HepG2 (cell line): ENCODE data around the gene ZNF816. TPM values are rescaled to one million over a fixed set of nuclear protein-coding genes. Genes with fewer than 3 reads are reported as not detected.

Experiments used
- ATAC-seq: fragments of 200-7000 bp; cut with Tn5 transposase; 3 replicates; pipeline ENCODE4 v1.9.1; 2020; ENCODE audit warnings: mild to moderate bottlenecking, moderate library complexity
- BruUV-seq: library from RNA; stranded (reverse); fragments of 400-500 nt; replicated peaks from 2 replicates; lab custom pipeline; 2021; lab: Mats Ljungman, UMichigan
- CTCF ChIA-PET: fragments of 300-600 bp; formaldehyde crosslinking; extraction: SDS; loops from one replicate; lab custom pipeline; 2021; ENCODE audit warnings: low total read pairs, inconsistent platforms, low intra/inter-chr PET ratio; lab: Yijun Ruan, JAX
- POLR2A ChIA-PET: fragments of 350-600 bp; sonication (Branson Sonifier 250); formaldehyde crosslinking; loops from one replicate; lab custom pipeline; 2020; ENCODE audit warnings: antibody characterized with exemption, inconsistent platforms; lab: Yijun Ruan, JAX
- DNase-seq: peaks from one replicate; pipeline ENCODE4 v3.0.0-alpha.2; 2015; ENCODE audit warnings: low spot score
- FAIRE-seq: peaks from 3 replicates; lab custom pipeline; 2011; peaks lifted over from hg19 to GRCh38; lab: Jason Lieb, UNC
- H2AFZ ChIP-seq: one replicate; pipeline ENCODE4 v1.6.1; 2011; ENCODE audit warnings: low read length, inconsistent platforms
- H3K27ac ChIP-seq: fragments of 300-600 bp; 3 replicates; pipeline ENCODE4 v1.8.0; 2011; ENCODE audit warnings: mixed run types, mild to moderate bottlenecking, mixed read lengths, low read length, inconsistent platforms; ENCODE audit not compliant: insufficient read depth; ENCODE audit errors: extremely low read length
- H3K27me3 ChIP-seq, 2 experiments: fragments of 200-600 bp in 1 of 2; 2 replicates in 1 of 2; 3 replicates in 1 of 2; pipeline versions ENCODE4 v1.6.0 to v1.8.0; 2011; ENCODE audit warnings: low read length in 2 of 2, mild to moderate bottlenecking in 2 of 2, moderate library complexity in 2 of 2, inconsistent platforms in 1 of 2; ENCODE audit not compliant: insufficient read depth in 2 of 2, control insufficient read depth in 1 of 2
- H3K36me3 ChIP-seq, 2 experiments: fragments of 200-600 bp in 1 of 2; replicated peaks in 1 of 2; 2 replicates in 1 of 2; 3 replicates in 1 of 2; pipeline versions ENCODE4 v1.5.1 to v1.8.0; 2011; ENCODE audit warnings: low read length in 2 of 2, inconsistent platforms in 1 of 2; ENCODE audit not compliant: insufficient read depth in 2 of 2, control insufficient read depth in 1 of 2
- H3K4me1 ChIP-seq: 2 replicates; pipeline ENCODE4 v1.5.1; 2012; ENCODE audit warnings: low read length, inconsistent platforms; ENCODE audit not compliant: insufficient read depth
- H3K4me2 ChIP-seq: 2 replicates; pipeline ENCODE4 v1.6.0; 2011; ENCODE audit warnings: low read depth, low read length, inconsistent platforms
- H3K4me3 ChIP-seq, 3 experiments: fragments of 200-600 bp in 1 of 3; sonication (generic), shearing (Covaris generic) in 1 of 3; replicated peaks in 1 of 3; 2 replicates each; pipeline ENCODE4 v1.5.1; 2011 to 2016; ENCODE audit warnings: low read length in 3 of 3, inconsistent platforms in 2 of 3, low read depth in 2 of 3, mild to moderate bottlenecking in 2 of 3, control low read depth in 1 of 3, mixed read lengths in 1 of 3; ENCODE audit not compliant: insufficient read depth in 1 of 3
- H3K79me2 ChIP-seq: one replicate; pipeline ENCODE4 v1.6.1; 2011; ENCODE audit warnings: low read length, inconsistent platforms; ENCODE audit not compliant: insufficient read depth
- H3K9ac ChIP-seq: 2 replicates; pipeline ENCODE4 v1.6.0; 2011; ENCODE audit warnings: mild to moderate bottlenecking, low read depth, low read length, inconsistent platforms; ENCODE audit not compliant: insufficient read depth
- H3K9me3 ChIP-seq: 2 replicates; pipeline ENCODE4 v1.5.1; 2012; ENCODE audit warnings: mild to moderate bottlenecking, low read length
- H4K20me1 ChIP-seq: 2 replicates; pipeline ENCODE4 v1.6.0; 2011; ENCODE audit warnings: inconsistent platforms, mild to moderate bottlenecking, low read length, moderate library complexity; ENCODE audit not compliant: insufficient read depth
- GTF2F1 ChIP-seq: fragments of 150-350 bp; IDR thresholded peaks from 2 replicates; pipeline ENCODE4 v1.6.1; 2014; ENCODE audit warnings: low read length
- SMC3 ChIP-seq: IDR thresholded peaks from 2 replicates; pipeline ENCODE4 v1.6.1; 2011; ENCODE audit warnings: low read length, improper control_type of control experiment
- ZBTB3 ChIP-seq: sonication (generic); formaldehyde crosslinking; IDR thresholded peaks from 2 replicates; pipeline ENCODE4 v1.4.0; 2020; ENCODE audit warnings: low read depth, mild to moderate bottlenecking, moderate library complexity, missing genetic modification reagents, borderline replicate concordance
- ZFYVE20 ChIP-seq: sonication (generic); formaldehyde crosslinking; IDR thresholded peaks from 2 replicates; pipeline ENCODE4 v1.8.0; 2023; ENCODE audit warnings: low read depth, mild to moderate bottlenecking, moderate library complexity, missing genetic modification reagents, borderline replicate concordance
- ZNF124 ChIP-seq: sonication (generic); formaldehyde crosslinking; IDR thresholded peaks from 2 replicates; pipeline ENCODE4 v1.4.0; 2020; ENCODE audit warnings: missing genetic modification reagents
- ZNF432 ChIP-seq: sonication (generic); formaldehyde crosslinking; IDR thresholded peaks from 2 replicates; pipeline ENCODE4 v1.5.0; 2020; ENCODE audit warnings: missing genetic modification reagents, mild to moderate bottlenecking, borderline replicate concordance
- ZNF7 ChIP-seq: IDR thresholded peaks from 2 replicates; pipeline ENCODE4 v1.6.1; 2016; ENCODE audit warnings: missing biosample characterization, missing genetic modification reagents
- WGBS: methylation state at CpG from one replicate; pipeline ENCODE4 v1.1.6; 2017; ENCODE audit warnings: low lambda C conversion rate; 5-methylcytosine and 5-hydroxymethylcytosine counted together
- in situ Hi-C: cut with HindIII; loops from 2 replicates; pipeline ENCODE4 v1.10.0; 2017; ENCODE audit warnings: low pct_unique_long_range_greater_than_20kb; ENCODE audit not compliant: extremely low pct_ligation_motif_present
- intact Hi-C: fragments of 100-400 bp; cut with micrococcal nuclease; formaldehyde crosslinking; loops from one replicate; pipeline ENCODE4 v1.10.0; 2022; ENCODE audit not compliant: unreplicated experiment
- polyA plus RNA-seq, 8 experiments: library from polyadenylated mRNA; depleted of rRNA in 3 of 8; stranded (reverse) in 7 of 8; unstranded in 1 of 8; fragments of >200 nt; fragmentation: Illumina TruSeq in 4 of 8; extraction: Trizol in 4 of 8; gene quantifications; 2 replicates each; pipeline versions ENCODE4 v1.2.1 to v1.2.3, GENCODE V29; 2011 to 2016; ENCODE audit warnings: low read depth in 4 of 8, missing spikeins in 1 of 8, mixed read lengths in 1 of 8; ENCODE audit not compliant: insufficient read depth in 1 of 8
- total RNA-seq, 5 experiments: library from RNA; depleted of rRNA; stranded (reverse); fragments of >200 nt; fragmentation: Illumina TruSeq; extraction: Trizol; gene quantifications; 2 replicates each; pipeline ENCODE4 v1.2.3, GENCODE V29; 2016; ENCODE audit warnings: low read depth in 1 of 5
- TF ChIP-seq, protein P1 (sequence below): sonication (generic); formaldehyde crosslinking; IDR thresholded peaks from 2 replicates; pipeline ENCODE4 v1.5.1; 2020; ENCODE audit warnings: mild to moderate bottlenecking, missing genetic modification reagents

The ZNF816 gene
- total and polyA plus RNA-seq, 2 of the 13 experiments (the other 11 are each of a cell fraction or from before 2014, with no cell fraction given), result 5.2 to 14.1 TPM

DNA sequence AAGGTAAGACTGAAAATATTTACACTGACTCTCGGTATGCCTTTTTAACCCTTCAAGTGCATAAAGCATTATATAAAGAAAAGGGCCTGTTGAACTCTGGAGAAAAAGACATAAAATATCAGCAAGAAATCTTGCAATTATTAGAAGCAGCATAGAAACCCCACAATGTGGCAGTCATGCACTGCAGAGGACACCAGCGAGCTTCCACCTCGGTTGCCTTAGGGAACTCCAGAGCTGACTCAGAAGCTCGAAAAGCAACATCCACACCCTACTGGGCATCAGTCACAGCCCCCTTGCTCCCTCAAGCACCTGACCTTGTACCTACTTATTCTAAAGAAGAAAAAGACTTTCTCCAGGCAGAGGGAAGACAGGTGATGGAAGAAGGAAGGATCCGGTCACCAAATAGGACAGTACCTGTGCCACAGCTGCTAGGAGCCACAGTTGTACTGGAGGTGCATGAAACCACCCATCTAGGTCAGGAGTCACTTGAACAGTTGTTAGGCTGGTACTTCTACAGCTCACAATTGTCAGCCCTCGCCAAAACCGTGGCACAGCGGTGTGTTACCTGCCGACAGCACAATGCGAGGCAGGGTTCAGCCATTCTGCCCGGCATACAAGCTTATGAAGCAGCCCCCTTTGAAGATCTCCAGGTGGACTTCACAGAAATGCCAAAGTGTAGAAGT lies 2.9 kb downstream of the ZNF816 start (continued):
- TF ChIP-seq ZNF7 (no peak), ZFYVE20 (CRISPR knock-in tag) (no peak), SMC3 (no peak), ZNF432 (no peak)

DNA sequence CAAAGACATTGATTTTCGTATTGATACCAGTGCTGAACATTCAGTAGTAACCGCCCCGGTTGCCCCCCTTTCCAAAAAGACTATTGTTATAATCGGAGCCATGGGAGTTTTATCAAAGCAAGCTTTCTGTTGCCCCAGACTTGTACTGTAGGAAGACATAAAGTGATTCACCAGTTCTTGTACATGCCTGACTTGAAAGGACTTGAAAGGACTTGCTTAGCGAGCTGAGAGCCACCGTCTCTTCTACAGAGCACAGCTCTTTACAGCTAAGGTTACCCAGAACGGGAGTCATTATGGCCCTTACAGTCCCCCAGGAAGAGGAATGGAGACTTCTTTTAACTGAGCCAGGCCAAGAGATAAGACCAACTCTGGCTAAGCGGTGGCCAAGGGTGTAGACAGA lies 5.1 kb downstream of the ZNF816 start:
- CTCF ChIA-PET, result no interaction called here
- ATAC-seq (no peak), FAIRE-seq (no peak), DNase-seq (no peak)
- no peak overlapping the region for H3K4me3 ChIP-seq
- no peaks in the 10 kb centered on the region; a peak in 1 of 5 replicates for H3K27me3 ChIP-seq
- H3K4me2 ChIP-seq, result no peak overlapping the region
- intact Hi-C loops, result no loop called here
- TF ChIP-seq GTF2F1 (no peak), ZBTB3 (CRISPR knock-in tag) (no peak)
- TF ChIP-seq, all 625 proteins: peak for 0
- Histone ChIP-seq H3K9me3 (peaks cover 28% of the 10 kb centered on the region), H3K36me3 (peaks cover 13 to 62% of the 10 kb centered on the region in 2 experiments; a peak in 4 of 5 replicates), H3K79me2 (peaks cover 35% of the 10 kb centered on the region), H3K4me1 (peaks cover 25% of the 10 kb centered on the region), H3K9ac (no peak overlapping the region), H3K27ac (no peak overlapping the region), H2AFZ (no peak overlapping the region), H4K20me1 (no peaks in the 10 kb centered on the region)
- POLR2A ChIA-PET, result no interaction called here
- 96% methylated on average over 8 of the region's 8 CpGs for WGBS
- in situ Hi-C loops, result no loop called here
- BruUV-seq, result no TSS peak

DNA sequence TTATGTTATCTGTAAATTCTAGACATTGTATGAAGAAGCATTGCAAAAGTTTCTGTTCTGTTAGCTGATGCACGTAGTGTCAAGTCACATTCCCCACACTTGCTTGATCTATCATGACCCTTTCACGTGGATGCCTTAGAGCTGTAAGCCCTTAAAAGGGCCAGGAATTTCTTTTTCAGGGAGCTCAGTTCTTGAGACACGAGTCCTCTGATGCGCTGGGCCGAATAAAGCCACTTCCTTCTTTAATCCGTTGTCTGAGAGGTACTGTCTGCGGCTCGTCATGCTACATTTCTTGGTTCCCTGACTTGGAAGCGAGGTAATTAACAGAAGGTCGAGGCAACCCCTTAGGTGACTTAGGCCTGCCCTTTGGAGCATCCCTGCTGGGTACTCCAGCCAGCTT lies 5.8 kb downstream of the ZNF816 start:
- Histone ChIP-seq H3K27ac (no peak overlapping the region), H4K20me1 (no peaks in the 10 kb centered on the region), H3K4me3 (no peak overlapping the region), H2AFZ (no peak overlapping the region), H3K36me3 (peaks cover 19 to 69% of the 10 kb centered on the region in 2 experiments; a peak in 4 of 5 replicates), H3K27me3 (no peaks in the 10 kb centered on the region), H3K79me2 (peaks cover 31% of the 10 kb centered on the region), H3K9ac (no peak overlapping the region), H3K4me2 (no peak overlapping the region), H3K9me3 (peaks cover 35% of the 10 kb centered on the region), H3K4me1 (peaks cover 25% of the 10 kb centered on the region)
- TF ChIP-seq ZNF124, result peak; percentile 93
- TF ChIP-seq, protein P1, sequence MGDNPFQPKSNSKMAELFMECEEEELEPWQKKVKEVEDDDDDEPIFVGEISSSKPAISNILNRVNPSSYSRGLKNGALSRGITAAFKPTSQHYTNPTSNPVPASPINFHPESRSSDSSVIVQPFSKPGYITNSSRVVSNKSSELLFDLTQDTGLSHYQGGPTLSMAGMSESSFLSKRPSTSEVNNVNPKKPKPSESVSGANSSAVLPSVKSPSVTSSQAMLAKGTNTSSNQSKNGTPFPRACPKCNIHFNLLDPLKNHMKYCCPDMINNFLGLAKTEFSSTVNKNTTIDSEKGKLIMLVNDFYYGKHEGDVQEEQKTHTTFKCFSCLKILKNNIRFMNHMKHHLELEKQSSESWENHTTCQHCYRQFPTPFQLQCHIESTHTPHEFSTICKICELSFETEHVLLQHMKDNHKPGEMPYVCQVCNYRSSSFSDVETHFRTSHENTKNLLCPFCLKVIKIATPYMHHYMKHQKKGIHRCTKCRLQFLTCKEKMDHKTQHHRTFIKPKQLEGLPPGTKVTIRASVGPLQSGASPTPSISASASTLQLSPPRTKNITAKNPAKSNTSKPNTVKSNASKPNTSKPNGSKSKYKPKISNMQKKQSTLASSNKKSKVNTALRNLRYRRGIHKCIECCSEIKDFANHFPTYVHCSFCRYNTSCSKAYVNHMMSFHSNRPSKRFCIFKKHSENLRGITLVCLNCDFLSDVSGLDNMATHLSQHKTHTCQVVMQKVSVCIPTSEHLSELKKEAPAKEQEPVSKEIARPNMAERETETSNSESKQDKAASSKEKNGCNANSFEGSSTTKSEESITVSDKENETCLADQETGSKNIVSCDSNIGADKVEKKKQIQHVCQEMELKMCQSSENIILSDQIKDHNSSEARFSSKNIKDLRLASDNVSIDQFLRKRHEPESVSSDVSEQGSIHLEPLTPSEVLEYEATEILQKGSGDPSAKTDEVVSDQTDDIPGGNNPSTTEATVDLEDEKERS, result no peak
- no peak for DNase-seq
- no peak for ATAC-seq
- intact Hi-C loops, result no loop called here
- CTCF ChIA-PET, result no interaction called here
- FAIRE-seq, result no peak
- POLR2A ChIA-PET, result no interaction called here
- 97% methylated on average over 10 of the region's 10 CpGs for WGBS
- in situ Hi-C loops, result no loop called here
- BruUV-seq, result no TSS peak
